GM12873 (cell line): ENCODE data around the gene LOXL1.

Experiments
- CTCF ChIP-seq: IDR thresholded peaks from 2 replicates; pipeline ENCODE4 v1.5.1; 2012; ENCODE audit warnings: low read depth, mild to moderate bottlenecking, moderate library complexity, low read length, control low read depth; ENCODE audit not compliant: insufficient read depth; ENCODE audit errors: missing control alignments

Gene LOXL1

GRCh38 chr15:73941044-73941443 lies 14.8 kb downstream of the LOXL1 start:
- TF ChIP-seq CTCF, result no peak

GRCh38 chr15:73941449-73941848 lies 15.2 kb downstream of the LOXL1 start:
- TF ChIP-seq CTCF, result no peak

DNA sequence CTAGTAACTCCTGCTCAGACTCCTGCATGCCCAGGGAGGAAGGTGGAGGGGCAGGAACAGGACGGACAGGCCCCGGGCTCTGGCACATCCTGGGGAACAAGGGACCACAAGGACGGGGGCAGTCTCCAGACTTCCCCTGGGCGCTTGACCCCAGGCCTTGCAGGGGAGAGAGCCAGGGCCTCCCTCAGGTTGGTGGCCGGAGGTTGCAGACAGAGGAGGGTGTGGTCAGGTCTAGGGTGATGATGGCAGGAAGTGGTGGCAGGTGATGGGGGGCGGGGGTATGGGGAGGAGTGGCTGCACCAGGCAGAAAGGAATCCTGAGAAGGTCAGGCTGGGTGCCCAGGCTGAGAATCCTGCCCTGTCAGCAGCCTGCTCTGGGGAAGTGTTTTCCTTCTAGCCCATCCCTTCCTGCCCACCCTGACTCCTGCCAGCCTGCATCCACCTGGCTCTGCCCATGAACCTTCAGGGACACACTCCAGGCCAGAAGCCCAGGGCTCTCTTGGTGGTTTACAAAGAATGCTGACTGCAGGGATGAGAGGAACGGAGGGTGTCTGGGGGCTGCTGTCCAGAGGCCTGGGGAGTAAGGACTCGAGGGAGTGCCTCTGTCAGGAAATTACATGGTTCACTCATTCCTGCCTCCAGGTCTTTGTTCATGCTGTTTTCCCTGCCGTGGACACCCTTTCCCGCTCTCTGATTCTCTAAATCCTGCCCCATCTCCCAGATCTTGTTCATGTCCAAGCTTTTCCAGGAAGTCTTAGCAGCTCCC lies 15.8 kb downstream of the LOXL1 start:
- no peak for TF ChIP-seq CTCF

DNA sequence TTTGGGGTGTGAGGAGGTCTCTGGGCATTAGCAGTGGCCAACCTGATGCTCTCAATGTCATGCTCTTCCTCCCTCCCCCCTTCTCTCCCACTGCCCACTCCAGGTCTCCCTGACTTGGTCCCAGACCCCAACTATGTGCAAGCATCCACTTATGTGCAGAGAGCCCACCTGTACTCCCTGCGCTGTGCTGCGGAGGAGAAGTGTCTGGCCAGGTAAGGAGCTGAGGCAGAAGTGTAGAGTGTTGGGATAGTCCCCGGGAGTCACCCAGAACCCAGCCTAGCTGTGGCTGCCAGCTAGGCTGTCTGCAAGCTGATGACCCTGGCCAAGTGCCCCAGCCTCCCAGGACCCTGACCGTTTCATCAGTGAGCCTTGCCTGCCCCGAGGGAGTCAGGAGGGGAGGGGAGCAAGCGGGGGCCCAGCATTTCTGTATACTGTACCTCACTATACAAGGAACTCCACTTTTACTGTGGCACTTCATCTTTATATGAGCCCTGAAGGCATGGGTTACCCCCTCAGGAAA lies 16.5 kb downstream of the LOXL1 start:
- TF ChIP-seq CTCF, result no peak

GRCh38 chr15:73944161-73945129 lies 18.2 kb downstream of the LOXL1 start:
- no peak for TF ChIP-seq CTCF

DNA sequence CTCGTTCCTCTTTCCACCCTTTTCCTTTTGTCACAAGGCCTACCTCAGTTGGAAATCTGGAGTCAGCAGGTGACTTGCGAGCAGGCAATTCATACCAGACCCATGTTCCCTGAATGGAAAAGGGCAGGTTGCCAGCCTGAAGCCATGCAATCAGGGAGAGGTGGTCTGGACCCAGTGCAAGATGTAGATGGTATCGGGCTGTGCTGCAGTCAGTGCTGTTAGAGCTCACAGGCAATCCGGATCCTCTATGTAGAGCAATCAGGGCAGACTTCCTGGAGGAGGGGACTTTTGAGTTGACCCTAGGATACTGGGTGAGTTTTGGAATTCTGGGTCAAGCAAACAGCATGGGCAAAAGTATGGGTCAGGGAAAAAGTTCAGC lies 18.9 kb downstream of the LOXL1 start:
- no peak for TF ChIP-seq CTCF
